GM08714 (cell line): ENCODE results near the gene WASHC4.

Experiments used
- H3K4me3 ChIP-seq: fragments of 200-500 bp; sonication (Bioruptor generic); 2 replicates; pipeline ENCODE4 v1.5.1; 2014; ENCODE audit warnings: mild to moderate bottlenecking, low read length, inconsistent platforms
- ZNF274 ChIP-seq: IDR thresholded peaks from 2 replicates; pipeline ENCODE4 v1.6.1; 2012; ENCODE audit warnings: mild to moderate bottlenecking, low read depth, low read length

WASHC4 gene

DNA sequence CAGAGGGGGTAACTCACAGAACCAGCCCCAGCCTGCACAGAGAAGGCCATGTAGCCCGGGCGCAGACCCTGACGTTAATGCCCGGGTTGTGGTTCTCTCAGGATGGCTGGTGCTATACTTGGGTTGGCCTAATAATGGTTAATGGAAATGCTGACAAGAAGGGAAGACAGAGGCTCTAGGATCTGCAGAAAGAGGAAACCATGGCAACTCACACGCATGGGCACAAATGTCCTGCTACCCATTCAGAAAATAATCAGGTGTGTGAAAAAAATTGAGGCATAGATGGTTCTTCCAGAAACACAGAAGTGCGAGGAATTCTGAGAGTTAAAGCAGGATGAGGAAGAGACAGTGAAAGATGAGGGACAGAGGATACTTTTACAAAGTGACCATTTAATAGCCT is 94.7 kb downstream of the WASHC4 start:
- no peak for TF ChIP-seq ZNF274
- H3K4me3 ChIP-seq, result no peak overlapping the region

DNA sequence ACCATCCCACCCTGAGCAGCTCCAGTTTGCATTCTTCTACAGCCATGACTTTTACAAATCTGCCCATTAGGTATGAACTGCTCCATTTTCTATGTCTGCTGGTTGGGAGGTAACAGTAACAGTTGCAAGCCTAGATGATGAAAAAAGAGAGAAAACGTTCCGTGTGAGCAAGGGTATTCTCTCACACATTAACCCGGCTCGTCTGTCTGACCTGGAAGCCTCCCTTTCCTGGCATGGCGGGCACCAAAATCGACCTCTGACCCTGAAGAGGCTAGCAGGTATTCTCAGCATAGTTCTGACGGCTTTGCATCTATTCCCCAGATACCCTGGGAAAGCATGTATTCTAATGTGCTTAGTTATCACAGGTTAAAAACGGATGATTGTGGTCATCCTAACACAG is 96.6 kb downstream of the WASHC4 start:
- no peak for TF ChIP-seq ZNF274

DNA sequence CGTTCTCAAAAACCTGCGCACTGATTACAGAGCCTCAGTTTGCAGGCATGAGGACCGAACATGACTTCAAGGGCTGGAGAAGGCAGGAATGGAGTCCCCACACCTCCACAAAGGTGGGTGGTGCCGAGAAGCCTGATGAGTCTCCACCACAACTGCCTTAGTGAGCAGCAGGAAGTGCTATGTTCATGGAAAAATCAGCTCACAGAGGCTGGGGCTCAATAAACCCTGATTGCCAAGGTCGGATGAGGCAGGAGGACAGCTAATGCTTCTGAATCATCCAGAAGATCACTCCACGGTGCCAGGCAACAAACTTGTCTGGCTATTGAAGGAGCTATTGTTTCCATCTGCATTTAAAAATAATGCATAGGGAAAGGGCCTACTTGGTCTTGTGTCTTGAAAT is 97.4 kb downstream of the WASHC4 start:
- no peak for TF ChIP-seq ZNF274
- no peak overlapping the region for H3K4me3 ChIP-seq

More for the DNA sequence above, 96.6 kb downstream of the WASHC4 start:
- no peak overlapping the region for H3K4me3 ChIP-seq

DNA sequence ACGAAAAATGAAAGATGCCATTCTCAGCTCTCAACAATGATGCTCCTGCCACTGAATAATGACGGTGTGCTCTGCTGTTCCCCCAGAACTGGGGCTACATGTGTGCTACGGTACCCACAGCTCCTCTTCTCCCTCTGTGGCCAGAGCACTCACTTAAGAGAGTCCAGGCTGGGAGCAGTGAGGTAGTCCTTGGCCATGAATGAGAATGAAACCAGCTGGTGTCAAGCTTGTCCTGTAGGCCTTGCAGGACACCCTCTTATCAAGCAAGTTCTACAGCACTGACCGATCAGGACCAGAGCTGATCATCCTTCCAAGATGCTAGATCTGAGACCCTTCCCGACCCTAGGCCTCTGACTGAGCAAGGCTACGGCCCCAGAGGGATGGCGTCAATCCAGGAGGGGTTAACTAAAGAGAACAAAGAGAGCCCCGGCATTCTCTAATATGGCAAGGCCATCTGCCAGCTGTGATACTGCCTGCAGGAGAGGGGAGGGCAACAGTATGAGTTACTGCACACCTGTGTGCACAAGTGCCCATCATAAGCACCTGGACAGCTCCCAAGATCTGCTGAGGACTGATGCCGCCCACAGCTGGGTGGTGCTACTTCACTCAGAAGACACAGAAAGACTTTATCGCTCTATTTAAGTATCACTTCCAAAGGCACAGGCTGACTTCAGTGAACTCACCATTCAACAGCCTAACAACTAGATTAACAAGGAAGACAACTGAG is 98.0 kb downstream of the WASHC4 start:
- no peak overlapping the region for H3K4me3 ChIP-seq
- no peak for TF ChIP-seq ZNF274

DNA sequence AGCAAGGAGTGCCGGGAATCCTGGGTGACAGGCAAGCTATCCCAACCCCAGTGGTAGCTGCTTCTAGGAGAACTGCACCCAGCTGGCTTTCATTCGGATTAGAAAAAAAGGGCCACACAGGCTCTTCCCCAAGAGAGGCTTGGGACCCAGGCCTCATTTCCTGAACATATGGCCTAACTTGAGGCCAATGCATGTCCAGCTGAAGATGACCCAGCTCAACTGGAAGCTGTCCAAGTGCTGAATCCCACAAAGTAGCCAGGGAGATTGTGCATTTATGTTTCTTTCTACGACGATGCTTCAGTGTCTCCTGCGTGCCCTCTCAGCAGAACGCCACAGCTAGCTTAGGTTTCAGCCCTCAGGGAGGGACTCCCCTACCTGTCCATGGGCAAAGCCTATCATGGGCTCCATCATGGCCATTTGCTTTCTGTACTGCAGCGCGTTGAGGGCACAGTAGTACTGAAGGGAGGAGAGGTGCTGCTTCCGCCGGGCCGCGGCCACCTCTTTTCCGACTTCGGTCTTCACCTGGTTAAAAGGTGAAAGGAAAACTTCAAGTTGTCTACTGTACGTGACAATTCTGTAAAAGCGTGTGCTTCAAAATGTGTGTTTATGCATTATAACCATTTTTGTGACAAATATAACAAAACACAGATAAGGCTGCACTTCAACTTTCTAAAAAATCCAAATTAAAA is 99.3 kb downstream of the WASHC4 start:
- H3K4me3 ChIP-seq, result no peak overlapping the region
- no peak for TF ChIP-seq ZNF274

DNA sequence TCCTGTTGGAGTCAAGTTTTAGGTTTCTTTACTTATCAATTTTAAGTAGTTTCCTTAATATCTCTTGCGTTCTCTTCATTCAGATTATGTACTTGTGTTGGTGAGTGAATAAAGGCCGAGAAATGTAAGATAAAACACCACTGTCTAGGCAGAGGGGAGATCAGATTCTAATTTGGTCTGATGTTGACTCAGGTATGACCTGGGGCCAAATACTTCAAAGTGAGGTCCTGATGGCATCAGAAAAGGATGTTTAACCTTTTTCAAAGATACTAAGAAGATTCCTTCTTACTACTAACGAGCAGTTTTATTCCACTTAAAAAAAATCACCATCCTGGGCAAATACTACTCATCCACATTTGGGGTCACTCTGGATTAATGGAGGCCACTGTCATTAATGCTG is 101.6 kb downstream of the WASHC4 start:
- TF ChIP-seq ZNF274, result no peak
- no peak overlapping the region for H3K4me3 ChIP-seq

DNA sequence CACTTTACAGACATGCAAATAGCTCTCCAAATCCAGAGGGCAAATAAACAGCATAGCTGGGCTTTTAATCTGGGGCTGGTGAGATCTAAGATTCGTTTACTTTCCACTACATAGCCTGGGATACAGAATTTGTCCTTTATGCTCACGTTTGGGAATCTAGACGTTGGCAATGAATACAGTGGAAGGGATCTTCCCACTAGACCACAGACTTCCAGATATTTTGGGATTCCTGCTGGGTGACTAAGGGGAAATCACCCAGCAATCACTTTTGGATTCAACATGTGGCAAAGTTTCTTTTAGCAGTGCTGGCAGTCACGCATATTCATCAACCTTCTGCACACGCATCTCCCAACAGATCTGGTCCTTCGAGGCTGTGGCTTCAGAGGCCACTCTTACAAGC is 104.9 kb downstream of the WASHC4 start:
- H3K4me3 ChIP-seq, result no peak overlapping the region
- no peak for TF ChIP-seq ZNF274

DNA sequence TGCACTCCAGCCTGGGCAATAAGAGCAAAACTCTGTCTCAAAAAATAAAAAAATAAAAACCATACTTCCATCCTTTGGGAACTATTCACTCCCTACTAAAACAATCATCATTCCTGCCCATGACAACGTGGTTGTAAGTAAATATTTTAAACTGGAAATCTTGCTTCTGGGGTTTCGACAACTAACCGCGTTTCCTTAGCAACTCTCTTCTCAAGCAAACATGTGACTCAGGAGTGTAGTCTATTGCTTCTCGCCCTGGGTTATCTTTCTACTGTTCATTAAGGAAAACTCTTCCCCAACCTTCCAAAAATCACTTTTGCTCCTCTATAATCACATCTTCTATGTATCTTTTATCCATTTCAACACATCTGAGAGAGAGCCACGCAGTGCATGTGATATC is 106.6 kb downstream of the WASHC4 start:
- TF ChIP-seq ZNF274, result no peak
- H3K4me3 ChIP-seq, result no peak overlapping the region

DNA sequence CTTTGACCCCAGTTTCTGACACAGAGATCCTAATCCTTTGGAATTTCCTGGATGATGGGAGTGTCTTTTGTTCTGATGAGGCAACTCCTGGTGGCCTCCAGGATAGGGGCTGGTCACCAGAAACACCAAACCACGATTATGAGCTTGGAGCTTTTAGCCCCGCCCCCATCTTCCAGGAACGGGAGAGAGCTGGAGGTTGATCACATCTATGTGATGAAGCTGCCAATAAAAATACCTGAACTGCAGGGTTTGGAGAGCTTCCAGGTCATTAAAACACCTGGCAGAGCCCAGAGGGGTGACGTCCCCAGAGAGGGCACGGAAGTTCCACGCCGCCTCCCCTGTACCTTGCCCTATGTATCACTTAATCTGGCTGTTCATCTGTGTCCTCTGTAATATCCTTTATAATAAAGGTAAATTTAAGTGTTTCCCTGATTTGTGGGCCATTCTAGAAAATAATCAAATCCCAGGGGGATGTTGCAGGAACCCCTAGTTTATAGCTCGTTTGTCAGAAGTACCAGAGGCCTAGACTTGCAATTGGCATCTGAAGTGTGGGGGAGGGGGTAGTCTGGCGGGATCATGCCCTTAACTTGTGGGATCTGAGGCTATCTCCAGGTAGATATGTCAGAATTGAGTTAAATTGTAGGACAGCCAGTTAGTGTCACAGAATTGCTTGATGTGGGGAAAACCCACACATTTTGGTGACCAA is 107.3 kb downstream of the WASHC4 start:
- TF ChIP-seq ZNF274, result no peak
- no peak overlapping the region for H3K4me3 ChIP-seq

DNA sequence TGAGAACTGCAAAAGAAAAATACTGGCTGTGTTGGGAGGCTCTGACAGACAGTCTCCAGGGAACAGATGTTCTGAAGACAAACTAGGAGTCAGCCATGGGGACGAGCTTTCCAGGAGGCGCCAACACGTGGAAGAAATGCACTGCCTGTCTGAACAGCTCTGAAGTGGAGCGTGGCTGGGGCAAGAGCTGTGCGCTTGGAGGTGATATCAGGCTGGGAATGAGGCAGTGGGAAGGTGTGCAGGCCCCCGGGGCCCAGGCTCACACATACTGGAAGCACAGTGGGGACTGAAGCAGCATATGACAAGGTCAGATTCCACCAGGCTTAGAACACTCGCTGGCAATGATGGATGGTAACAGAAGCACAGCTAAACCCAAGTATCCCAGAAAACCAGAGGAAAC is 110.9 kb downstream of the WASHC4 start:
- TF ChIP-seq ZNF274, result no peak
- no peak overlapping the region for H3K4me3 ChIP-seq
